BLaER1 (cell line): Measurements from ENCODE around the gene SSH3.

Experiments
- H3K27ac ChIP-seq: shearing (Covaris generic); formaldehyde crosslinking; 2 replicates; pipeline ENCODE4 v1.8.1; 2022
- H3K27me3 ChIP-seq: shearing (Covaris generic); formaldehyde crosslinking; 2 replicates; pipeline ENCODE4 v1.8.1; 2022
- H3K36me3 ChIP-seq: shearing (Covaris generic); formaldehyde crosslinking; 2 replicates; pipeline ENCODE4 v1.8.1; 2022
- H3K4me1 ChIP-seq: shearing (Covaris generic); formaldehyde crosslinking; 2 replicates; pipeline ENCODE4 v1.8.1; 2022
- H3K4me2 ChIP-seq: shearing (Covaris generic); formaldehyde crosslinking; 2 replicates; pipeline ENCODE4 v1.8.1; 2022
- H3K4me3 ChIP-seq: shearing (Covaris generic); formaldehyde crosslinking; 2 replicates; pipeline ENCODE4 v1.8.1; 2022
- H3K9ac ChIP-seq: shearing (Covaris generic); formaldehyde crosslinking; 2 replicates; pipeline ENCODE4 v1.8.1; 2022
- H3K9me3 ChIP-seq: shearing (Covaris generic); formaldehyde crosslinking; 2 replicates; pipeline ENCODE4 v1.8.1; 2022
- H4K20me1 ChIP-seq: shearing (Covaris generic); formaldehyde crosslinking; 2 replicates; pipeline ENCODE4 v1.8.1; 2022
- Cebpa-rat ChIP-seq: shearing (Covaris generic); IDR thresholded peaks from 2 replicates; pipeline ENCODE4 v1.8.1; 2022

The SSH3 gene

GRCh38 chr11:67285541-67286498 lies 17.5 kb upstream of the SSH3 start:
- Histone ChIP-seq H3K9me3 (no peaks in the 10 kb centered on the region), H3K9ac (peak overlapping the region; percentile 100), H3K4me1 (peaks cover 86% of the 10 kb centered on the region), H3K4me2 (peak overlapping the region; percentile 99), H3K4me3 (peak overlapping the region; percentile 51), H3K27ac (peak overlapping the region; percentile 100), H3K27me3 (no peaks in the 10 kb centered on the region), H3K36me3 (peaks cover 75% of the 10 kb centered on the region), H4K20me1 (peaks cover 11% of the 10 kb centered on the region; the same call in 1 of the 2 replicates)
- no peak for TF ChIP-seq Cebpa-rat

GRCh38 chr11:67286621-67287333 lies 16.6 kb upstream of the SSH3 start:
- H3K4me3 ChIP-seq = peak overlapping the region; percentile 51
- H3K36me3 ChIP-seq = peaks cover 75% of the 10 kb centered on the region
- peak overlapping the region; percentile 99 for H3K4me2 ChIP-seq

DNA sequence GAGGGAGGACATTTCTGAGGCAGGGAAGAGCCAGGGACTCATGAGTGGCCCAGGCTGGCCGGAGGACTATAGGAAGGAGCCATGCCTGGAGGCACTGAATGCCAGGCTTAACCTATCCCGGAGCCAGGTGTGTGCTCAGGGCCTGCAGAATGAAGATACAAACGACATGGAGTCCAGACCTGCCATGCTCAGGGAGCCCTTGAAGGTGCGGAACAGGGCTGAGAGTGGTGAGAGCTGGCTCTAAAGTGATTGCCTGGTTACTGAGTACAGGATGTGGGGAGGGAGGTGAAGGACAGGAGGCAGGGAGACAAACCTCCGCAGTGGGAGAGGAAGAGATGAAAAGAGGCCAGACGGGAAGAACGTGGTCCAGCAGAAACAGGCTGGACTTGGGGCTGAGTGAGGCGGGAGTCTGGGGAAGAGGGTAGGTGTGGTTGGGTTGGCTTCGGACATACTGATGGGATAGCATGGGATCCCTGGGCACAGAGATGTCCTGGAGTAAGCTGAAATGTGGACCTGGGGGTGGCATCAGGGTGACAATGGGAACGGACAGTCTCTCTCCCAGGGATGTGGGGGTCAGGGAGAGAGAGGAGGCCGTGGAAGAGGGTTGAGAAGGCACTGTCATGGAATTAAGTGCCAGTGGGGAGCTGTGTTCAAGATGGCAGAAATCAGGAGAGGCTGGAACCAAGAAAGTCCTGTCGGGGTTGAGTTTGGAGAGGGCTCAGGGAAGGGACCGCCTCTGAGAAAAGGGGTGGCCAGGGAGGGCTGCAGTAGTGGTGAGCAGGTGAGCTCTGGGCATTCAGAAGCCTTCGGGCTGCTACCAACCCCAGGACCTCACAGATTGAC lies 15.8 kb upstream of the SSH3 start:
- TF ChIP-seq Cebpa-rat = no peak
- peak overlapping the region; percentile 100 for H3K27ac ChIP-seq
- peaks cover 86% of the 10 kb centered on the region for H3K4me1 ChIP-seq

More at GRCh38 chr11:67286621-67287333, 16.6 kb upstream of the SSH3 start:
- no peaks in the 10 kb centered on the region for H3K9me3 ChIP-seq
- H3K27ac ChIP-seq = peak overlapping the region; percentile 100
- peaks cover 86% of the 10 kb centered on the region for H3K4me1 ChIP-seq
- TF ChIP-seq Cebpa-rat = no peak
- peak overlapping the region; percentile 100 for H3K9ac ChIP-seq
- H4K20me1 ChIP-seq = peaks cover 21% of the 10 kb centered on the region; the same call in 1 of the 2 replicates
- no peaks in the 10 kb centered on the region for H3K27me3 ChIP-seq

GRCh38 chr11:67288198-67288451 lies 15.2 kb upstream of the SSH3 start:
- peak overlapping the region; percentile 99 for H3K4me2 ChIP-seq
- H3K4me3 ChIP-seq = peak overlapping the region; percentile 81
- peak overlapping the region; percentile 100 for H3K27ac ChIP-seq
- H3K9me3 ChIP-seq = no peaks in the 10 kb centered on the region; the same call in 1 of the 2 replicates
- no peaks in the 10 kb centered on the region for H3K27me3 ChIP-seq
- peaks cover 73% of the 10 kb centered on the region for H3K36me3 ChIP-seq
- no peak for TF ChIP-seq Cebpa-rat
- peaks cover 86% of the 10 kb centered on the region for H3K4me1 ChIP-seq
- peaks cover 27% of the 10 kb centered on the region; the same call in 1 of the 2 replicates for H4K20me1 ChIP-seq
- H3K9ac ChIP-seq = peak overlapping the region; percentile 100

More for the DNA sequence above, 15.8 kb upstream of the SSH3 start:
- Histone ChIP-seq H3K4me3 (peak overlapping the region; percentile 81), H4K20me1 (peaks cover 27% of the 10 kb centered on the region; the same call in 1 of the 2 replicates), H3K9ac (peak overlapping the region; percentile 100), H3K4me2 (peak overlapping the region; percentile 99), H3K36me3 (peaks cover 74% of the 10 kb centered on the region), H3K27me3 (no peaks in the 10 kb centered on the region), H3K9me3 (no peaks in the 10 kb centered on the region)

DNA sequence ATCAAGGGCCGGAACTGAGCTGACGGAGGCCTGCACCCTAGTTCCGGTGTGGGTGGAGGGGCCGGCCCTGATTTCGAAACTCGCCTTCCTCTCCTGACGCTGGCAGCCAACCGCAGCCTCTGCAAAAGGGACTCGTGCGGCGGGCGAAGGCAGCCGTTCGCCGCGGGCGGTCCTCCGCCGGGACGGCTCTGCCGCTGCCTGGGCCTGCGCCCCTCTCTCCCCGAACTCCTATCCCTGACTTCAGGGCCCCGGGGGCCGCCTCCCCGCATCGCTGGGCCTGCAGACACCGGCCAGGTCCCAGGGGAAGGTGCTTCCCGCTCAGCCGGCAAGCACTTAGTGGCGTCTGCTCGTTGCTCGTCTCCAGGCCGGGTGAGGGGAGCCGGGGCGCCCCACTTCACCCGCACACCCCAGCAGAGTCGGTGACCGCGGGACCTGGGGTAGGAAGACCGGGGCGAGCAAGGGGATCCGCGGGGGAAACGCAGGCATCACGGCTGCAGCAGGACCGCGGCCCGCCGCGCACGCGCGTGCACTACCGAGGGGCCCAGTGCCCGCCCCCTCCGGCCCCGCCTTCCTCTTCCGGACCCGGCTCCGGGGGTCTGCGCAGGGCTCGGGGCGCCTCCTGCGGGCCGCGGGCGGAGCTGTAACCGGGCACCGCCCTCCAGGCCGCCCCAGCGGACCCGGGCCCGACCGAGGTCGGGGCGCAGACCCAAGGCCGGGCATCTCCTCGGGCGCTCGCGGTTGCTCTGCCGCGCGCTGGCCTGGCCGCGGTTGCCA lies 14.7 kb upstream of the SSH3 start:
- TF ChIP-seq Cebpa-rat = peak; percentile 97
- H3K36me3 ChIP-seq = peaks cover 73% of the 10 kb centered on the region

GRCh38 chr11:67289226-67289650 lies 14.1 kb upstream of the SSH3 start, which contains the start of gene ANKRD13D:
TSS of gene ANKRD13D (plus strand) at chr11:67289303. CDS start at chr11:67289461, 158 bp downstream.
- H3K4me3 ChIP-seq = peak within 1 kb of the TSS; percentile 81
- peaks cover 27% of the 10 kb centered on the region; the same call in 1 of the 2 replicates for H4K20me1 ChIP-seq
- H3K4me2 ChIP-seq = peak within 1 kb of the TSS; percentile 99
- H3K9ac ChIP-seq = peak within 1 kb of the TSS; percentile 100
- H3K4me1 ChIP-seq = peaks cover 79% of the 10 kb centered on the region
- no peak for TF ChIP-seq Cebpa-rat
- peak within 1 kb of the TSS; percentile 100 for H3K27ac ChIP-seq
- H3K36me3 ChIP-seq = peaks cover 73% of the 10 kb centered on the region
- no peaks in the 10 kb centered on the region; the same call in 1 of the 2 replicates for H3K9me3 ChIP-seq
- no peaks in the 10 kb centered on the region for H3K27me3 ChIP-seq

More for the DNA sequence above, 14.7 kb upstream of the SSH3 start:
- H4K20me1 ChIP-seq = peaks cover 27% of the 10 kb centered on the region; the same call in 1 of the 2 replicates
- no peaks in the 10 kb centered on the region; the same call in 1 of the 2 replicates for H3K9me3 ChIP-seq
- H3K4me1 ChIP-seq = peaks cover 85% of the 10 kb centered on the region
- peak overlapping the region; percentile 100 for H3K9ac ChIP-seq
- no peaks in the 10 kb centered on the region for H3K27me3 ChIP-seq
- peak overlapping the region; percentile 99 for H3K4me2 ChIP-seq
- peak overlapping the region; percentile 81 for H3K4me3 ChIP-seq
- H3K27ac ChIP-seq = peak overlapping the region; percentile 100

GRCh38 chr11:67289651-67290479 lies 13.5 kb upstream of the SSH3 start:
- Histone ChIP-seq H3K36me3 (peaks cover 73% of the 10 kb centered on the region), H3K27ac (peak overlapping the region; percentile 100)
- no peak for TF ChIP-seq Cebpa-rat

More at GRCh38 chr11:67289651-67290479, 13.5 kb upstream of the SSH3 start:
- peaks cover 5% of the 10 kb centered on the region; the same call in 1 of the 2 replicates for H3K9me3 ChIP-seq
- H4K20me1 ChIP-seq = peaks cover 27% of the 10 kb centered on the region; the same call in 1 of the 2 replicates
- H3K4me3 ChIP-seq = peak overlapping the region; percentile 81
- H3K4me2 ChIP-seq = peak overlapping the region; percentile 95
- H3K4me1 ChIP-seq = peaks cover 73% of the 10 kb centered on the region
- no peaks in the 10 kb centered on the region for H3K27me3 ChIP-seq
- H3K9ac ChIP-seq = peak overlapping the region; percentile 100
